A549 (cell line): ENCODE data around the gene MYO1B. TPM values are rescaled to one million over a fixed set of nuclear protein-coding genes. Genes with fewer than 3 reads are reported as not detected.

ENCODE experiments used
- ATAC-seq, 2 experiments: fragments of 200-7000 bp in 1 of 2; fragments of >200 bp in 1 of 2; cut with Nextera tagmentation in 1 of 2; cut with Tn5 transposase in 1 of 2; 3 replicates each; pipeline versions ENCODE4 v1.8.0 to v1.9.1; 2018 to 2020; ENCODE audit warnings: mild to moderate bottlenecking in 1 of 2, moderate library complexity in 1 of 2
- CTCF ChIA-PET: fragments of 300-600 bp; sonication (Branson Sonifier 250); formaldehyde crosslinking; extraction: SDS; loops from one replicate; lab custom pipeline; 2021; ENCODE audit warnings: antibody characterized with exemption, inconsistent platforms; lab: Yijun Ruan, JAX
- POLR2A ChIA-PET: fragments of 350-600 bp; formaldehyde crosslinking; extraction: SDS; loops from one replicate; lab custom pipeline; 2021; ENCODE audit warnings: antibody characterized with exemption, inconsistent platforms; lab: Yijun Ruan, JAX
- DNase-seq, 2 experiments: peaks; one replicate each; pipeline versions ENCODE4 v3.0.0 to v3.0.0-alpha.2; 2011 to 2016; ENCODE audit warnings: low read depth in 1 of 2, low spot score in 1 of 2
- FAIRE-seq: peaks from 2 replicates; lab custom pipeline; 2011; peaks lifted over from hg19 to GRCh38; lab: Jason Lieb, UNC
- H3K27ac ChIP-seq, 2 experiments: fragments of >200 bp; sonication (Bioruptor Twin); formaldehyde crosslinking; 3 replicates each; pipeline ENCODE4 v1.5.1; 2016 to 2017
- H3K4me1 ChIP-seq: fragments of >200 bp; sonication (Bioruptor Twin); formaldehyde crosslinking; 3 replicates; pipeline ENCODE4 v1.6.1; 2016
- H3K4me2 ChIP-seq: fragments of >200 bp; sonication (Bioruptor Twin); formaldehyde crosslinking; 3 replicates; pipeline ENCODE4 v1.6.1; 2016
- H3K4me3 ChIP-seq: fragments of >200 bp; sonication (Bioruptor Twin); formaldehyde crosslinking; 3 replicates; pipeline ENCODE4 v1.5.1; 2016
- H3K9me3 ChIP-seq: fragments of >200 bp; sonication (Bioruptor Twin); formaldehyde crosslinking; 3 replicates; pipeline ENCODE4 v1.6.1; 2016
- E2F6 ChIP-seq: IDR thresholded peaks from 2 replicates; pipeline ENCODE4 v1.6.1; 2012; ENCODE audit warnings: low read depth, borderline replicate concordance
- ELK1 ChIP-seq: fragments of 150-350 bp; IDR thresholded peaks from 2 replicates; pipeline ENCODE4 v1.6.1; 2014; ENCODE audit warnings: low read depth, mild to moderate bottlenecking, low read length
- FOSL2 ChIP-seq, 2 experiments: fragments of 450-650 bp in 1 of 2; fragments of >200 bp in 1 of 2; sonication (Bioruptor Twin) in 1 of 2; formaldehyde crosslinking; IDR thresholded peaks; 2 replicates each; pipeline versions ENCODE4 v1.5.0 to v1.6.1; 2016 to 2020; ENCODE audit warnings: mild to moderate bottlenecking in 1 of 2, moderate library complexity in 1 of 2
- FOXS1 ChIP-seq: fragments of 250-450 bp; sonication (Bioruptor Pico); IDR thresholded peaks from 2 replicates; pipeline ENCODE4 v1.5.0; 2020; ENCODE audit warnings: mild to moderate bottlenecking, moderate library complexity
- GATA3 ChIP-seq: IDR thresholded peaks from 2 replicates; pipeline ENCODE4 v1.6.1; 2012; ENCODE audit warnings: borderline replicate concordance
- HDAC2 ChIP-seq: fragments of 200-600 bp; sonication (generic); IDR thresholded peaks from 2 replicates; pipeline ENCODE4 v1.6.1; 2016
- HEYL ChIP-seq: fragments of 250-450 bp; sonication (Bioruptor Pico); IDR thresholded peaks from 2 replicates; pipeline ENCODE4 v1.8.0; 2021; ENCODE audit warnings: mild to moderate bottlenecking, moderate library complexity
- HOXB5 ChIP-seq: fragments of 250-450 bp; sonication (Bioruptor Pico); IDR thresholded peaks from 2 replicates; pipeline ENCODE4 v1.5.0; 2020; ENCODE audit warnings: mild to moderate bottlenecking, moderate library complexity
- JUN ChIP-seq, 2 experiments: fragments of >200 bp; sonication (Bioruptor Twin); formaldehyde crosslinking; IDR thresholded peaks; 2 replicates in 1 of 2; 3 replicates in 1 of 2; pipeline ENCODE4 v1.6.1; 2016 to 2017
- KDM1A ChIP-seq: fragments of 200-600 bp; sonication (generic); IDR thresholded peaks from 2 replicates; pipeline ENCODE4 v1.6.1; 2016; ENCODE audit warnings: low read depth, mild to moderate bottlenecking
- KDM5A ChIP-seq: fragments of 200-600 bp; sonication (generic); IDR thresholded peaks from 2 replicates; pipeline ENCODE4 v1.6.1; 2016; ENCODE audit warnings: antibody characterized with exemption, mild to moderate bottlenecking
- PBX3 ChIP-seq: IDR thresholded peaks from 2 replicates; pipeline ENCODE4 v1.6.1; 2012
- POLR2AphosphoS2 ChIP-seq: conservative IDR thresholded peaks from 2 replicates; pipeline ENCODE4 v1.6.1; 2012; ENCODE audit warnings: low read length, improper control_type of control experiment, inconsistent platforms
- RCOR1 ChIP-seq: fragments of 150-350 bp; IDR thresholded peaks from 2 replicates; pipeline ENCODE4 v1.6.1; 2014; ENCODE audit warnings: antibody characterized with exemption, low read length, low read depth
- REST ChIP-seq: fragments of 200-600 bp; sonication (generic); IDR thresholded peaks from 2 replicates; pipeline ENCODE4 v1.6.1; 2016; ENCODE audit warnings: antibody characterized with exemption, mild to moderate bottlenecking, moderate library complexity
- RFX5 ChIP-seq: fragments of 450-650 bp; IDR thresholded peaks from 2 replicates; pipeline ENCODE4 v1.7.1; 2014; ENCODE audit warnings: antibody characterized with exemption, mild to moderate bottlenecking, moderate library complexity
- SMC3 ChIP-seq: fragments of >200 bp; sonication (Bioruptor Twin); formaldehyde crosslinking; IDR thresholded peaks from 3 replicates; pipeline ENCODE4 v1.6.1; 2018; ENCODE audit warnings: inconsistent platforms
- TFCP2L1 ChIP-seq: fragments of 250-450 bp; sonication (Bioruptor Pico); IDR thresholded peaks from 2 replicates; pipeline ENCODE4 v1.5.0; 2021; ENCODE audit warnings: mild to moderate bottlenecking
- TP53 ChIP-seq: fragments of 250-450 bp; sonication (Bioruptor Pico); IDR thresholded peaks from 2 replicates; pipeline ENCODE4 v1.5.0; 2021; ENCODE audit warnings: mild to moderate bottlenecking, moderate library complexity
- ZC3H11A ChIP-seq: fragments of 450-650 bp; IDR thresholded peaks from 2 replicates; pipeline ENCODE4 v1.6.1; 2014; ENCODE audit warnings: antibody characterized with exemption, mild to moderate bottlenecking
- ZFP36 ChIP-seq: fragments of 450-650 bp; IDR thresholded peaks from 2 replicates; pipeline ENCODE4 v1.6.1; 2014; ENCODE audit warnings: borderline replicate concordance; ENCODE audit not compliant: partially characterized antibody
- ZNF302 ChIP-seq: fragments of 250-450 bp; sonication (Bioruptor Pico); IDR thresholded peaks from 2 replicates; pipeline ENCODE4 v1.9.0; 2021; ENCODE audit warnings: inconsistent platforms, mild to moderate bottlenecking, moderate library complexity
- WGBS: methylation state at CpG from one replicate; pipeline ENCODE4 v1.1.6; 2017; ENCODE audit errors: missing lambda C conversion rate; 5-methylcytosine and 5-hydroxymethylcytosine counted together
- polyA plus RNA-seq, 4 experiments: library from polyadenylated mRNA; depleted of rRNA in 3 of 4; stranded (reverse); fragments of >200 nt; fragmentation: RNase III in 1 of 4; extraction: RNeasy Plus Mini Kit Qiagen cat#74134 plus additional on column Dnase treatment in 1 of 4; gene quantifications; 2 replicates in 3 of 4; 3 replicates in 1 of 4; pipeline ENCODE4 v1.2.3, GENCODE V29; 2011 to 2017
- TF ChIP-seq, protein P1 (sequence below): fragments of 250-450 bp; sonication (Bioruptor Pico); IDR thresholded peaks from 2 replicates; pipeline ENCODE4 v1.5.0; 2020; ENCODE audit warnings: low read depth, mild to moderate bottlenecking, moderate library complexity
- TF ChIP-seq, protein P2 (sequence below): IDR thresholded peaks from 2 replicates; pipeline ENCODE4 v1.6.1; 2012
- TF ChIP-seq, protein P3 (sequence below): fragments of 250-450 bp; sonication (Bioruptor Pico); IDR thresholded peaks from 2 replicates; pipeline ENCODE4 v1.5.0; 2021; ENCODE audit warnings: mild to moderate bottlenecking, moderate library complexity, borderline replicate concordance

MYO1B gene
- polyA plus RNA-seq, 2 of the 4 experiments (the other 2 are of a cell fraction) = 77.7 to 159 TPM

- POLR2A ChIA-PET = no interaction called here
These were observed 157.9 kb downstream of the MYO1B start for GRCh38 chr2:191402966-191403565.

GRCh38 chr2:191404568-191404991, 159.4 kb downstream of the MYO1B start:
- Histone ChIP-seq H3K27ac (peak overlapping the region; percentile 3 to 34; a peak in 1 of 6 replicates), H3K4me1 (peaks cover 55% of the 10 kb centered on the region), H3K4me2 (peak overlapping the region; percentile 48), H3K4me3 (no peak overlapping the region), H3K9me3 (no peaks in the 10 kb centered on the region)
- ATAC-seq (peak; percentile 82 to 86), FAIRE-seq (no peak), DNase-seq (peak in 1 of 2 experiments; percentile 62)
- ChIA-PET POLR2A (no interaction called here), CTCF (interaction anchor here (0.6 to 1.4 kb wide), 4 partner anchors 11 to 353 kb away, joined by 3 to 5 read pairs (median 3); no protein-coding TSS in a partner anchor)
- WGBS = 0% methylated on average over 1 of the region's 1 CpG
- TF ChIP-seq SMC3 (no peak), POLR2AphosphoS2 (no peak), ZFP36 (no peak), HDAC2 (no peak), TFCP2L1 (no peak), KDM1A (no peak), FOSL2 (IDR thresholded peaks at IDR 0.05) (peak; percentile 46; the same call in 1 of the 2 replicates), FOSL2 (CRISPR knock-in tag; IDR thresholded peaks at IDR 0.05) (peak; percentile 75), ZNF302 (CRISPR knock-in tag) (no peak), FOXS1 (CRISPR knock-in tag) (no peak), E2F6 (no peak), RCOR1 (no peak), HEYL (CRISPR knock-in tag) (no peak), PBX3 (no peak), ELK1 (no peak), KDM5A (no peak), REST (no peak), RFX5 (no peak), JUN (IDR thresholded peaks at IDR 0.05) (peak in 1 of 2 experiments; percentile 86; a peak in 1 of 5 replicates), HOXB5 (CRISPR knock-in tag) (no peak), ZC3H11A (no peak), GATA3 (peak; percentile 87)
- TF ChIP-seq, protein P1, sequence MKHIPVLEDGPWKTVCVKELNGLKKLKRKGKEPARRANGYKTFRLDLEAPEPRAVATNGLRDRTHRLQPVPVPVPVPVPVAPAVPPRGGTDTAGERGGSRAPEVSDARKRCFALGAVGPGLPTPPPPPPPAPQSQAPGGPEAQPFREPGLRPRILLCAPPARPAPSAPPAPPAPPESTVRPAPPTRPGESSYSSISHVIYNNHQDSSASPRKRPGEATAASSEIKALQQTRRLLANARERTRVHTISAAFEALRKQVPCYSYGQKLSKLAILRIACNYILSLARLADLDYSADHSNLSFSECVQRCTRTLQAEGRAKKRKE (CRISPR knock-in tag) = no peak
- TF ChIP-seq, protein P2, sequence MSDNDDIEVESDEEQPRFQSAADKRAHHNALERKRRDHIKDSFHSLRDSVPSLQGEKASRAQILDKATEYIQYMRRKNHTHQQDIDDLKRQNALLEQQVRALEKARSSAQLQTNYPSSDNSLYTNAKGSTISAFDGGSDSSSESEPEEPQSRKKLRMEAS = peak; percentile 24; the same call in 1 of the 2 replicates
- TF ChIP-seq, protein P3, sequence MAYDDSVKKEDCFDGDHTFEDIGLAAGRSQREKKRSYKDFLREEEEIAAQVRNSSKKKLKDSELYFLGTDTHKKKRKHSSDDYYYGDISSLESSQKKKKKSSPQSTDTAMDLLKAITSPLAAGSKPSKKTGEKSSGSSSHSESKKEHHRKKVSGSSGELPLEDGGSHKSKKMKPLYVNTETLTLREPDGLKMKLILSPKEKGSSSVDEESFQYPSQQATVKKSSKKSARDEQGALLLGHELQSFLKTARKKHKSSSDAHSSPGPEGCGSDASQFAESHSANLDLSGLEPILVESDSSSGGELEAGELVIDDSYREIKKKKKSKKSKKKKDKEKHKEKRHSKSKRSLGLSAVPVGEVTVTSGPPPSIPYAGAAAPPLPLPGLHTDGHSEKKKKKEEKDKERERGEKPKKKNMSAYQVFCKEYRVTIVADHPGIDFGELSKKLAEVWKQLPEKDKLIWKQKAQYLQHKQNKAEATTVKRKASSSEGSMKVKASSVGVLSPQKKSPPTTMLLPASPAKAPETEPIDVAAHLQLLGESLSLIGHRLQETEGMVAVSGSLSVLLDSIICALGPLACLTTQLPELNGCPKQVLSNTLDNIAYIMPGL = no peak

More at GRCh38 chr2:191402966-191403565, 157.9 kb downstream of the MYO1B start:
- WGBS = 70% methylated on average over 3 of the region's 3 CpGs
- Histone ChIP-seq H3K4me1 (peaks cover 55% of the 10 kb centered on the region), H3K9me3 (no peaks in the 10 kb centered on the region), H3K4me3 (no peak overlapping the region), H3K4me2 (peak overlapping the region; percentile 48; the same call in 2 of the 3 replicates), H3K27ac (0 out of 6 replicates have a peak overlapping the region, but pooled peaks of 1 of the 2 experiments have one; percentile 35)
- CTCF ChIA-PET = interaction anchor here (1.1 to 1.4 kb wide), 2 partner anchors 98 to 351 kb away, joined by 5 to 7 read pairs; no protein-coding TSS in a partner anchor
- FAIRE-seq (no peak), ATAC-seq (no peak), DNase-seq (no peak)
- TF ChIP-seq RFX5 (no peak), TP53 (CRISPR knock-in tag) (no peak), KDM1A (no peak)
- TF ChIP-seq, protein P2 = no peak
